GM18519 (cell line): Measurements from ENCODE around the gene ZNF280A.

Source experiments
- ATAC-seq: cut with Tn5 transposase; IDR thresholded peaks from one replicate; pipeline ENCODE4 v1.9.1; 2021; ENCODE audit warnings: mild to moderate bottlenecking, moderate library complexity; ENCODE audit not compliant: unreplicated experiment, low FRiP score

The ZNF280A gene

GRCh38 chr22:22520020-22520656 lies at the start of gene ZNF280A:
Gene ZNF280A (minus strand): TSS chr22:22520270. CDS start chr22:22515630, 4,640 bp downstream.
- no peak for ATAC-seq

DNA sequence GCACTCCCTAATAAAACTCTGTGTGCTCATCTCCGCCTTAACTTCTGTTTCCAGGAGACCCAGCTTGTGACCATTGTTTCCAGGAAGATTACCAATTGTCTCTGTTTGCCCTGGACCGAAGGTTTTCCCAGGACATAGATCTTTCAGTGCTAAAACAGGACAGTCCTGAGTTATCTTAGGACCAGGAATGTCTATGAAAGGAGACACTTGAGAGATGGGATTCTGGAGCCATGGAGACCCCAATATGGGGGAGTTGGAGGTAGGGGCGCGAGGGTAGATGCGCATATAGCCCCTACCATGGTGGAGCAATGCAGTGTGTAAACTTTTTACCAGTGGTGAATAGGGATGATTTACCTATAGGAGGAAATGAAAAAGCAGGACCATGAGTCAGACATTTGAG lies 49.1 kb upstream of the ZNF280A start:
- ATAC-seq: no peak

DNA sequence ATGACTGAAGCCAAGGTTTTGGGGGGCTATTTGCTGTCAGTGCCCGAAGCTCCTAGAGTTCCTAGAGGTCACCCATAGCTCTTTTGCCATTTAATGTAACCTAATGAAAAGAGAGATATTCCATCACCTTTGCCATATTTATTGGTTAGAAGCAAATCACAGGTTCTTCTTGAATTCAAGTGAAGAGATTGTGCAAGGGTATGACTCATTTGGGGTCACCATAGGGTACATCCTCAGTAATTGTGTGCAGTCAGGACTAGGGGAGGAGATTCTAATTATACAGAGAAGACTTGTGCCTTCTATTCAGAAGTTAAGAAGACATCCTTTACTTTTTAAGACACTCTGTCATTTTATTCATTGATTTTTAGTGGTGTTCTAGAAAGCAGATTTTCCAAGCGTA lies 45.9 kb upstream of the ZNF280A start:
- ATAC-seq: no peak

- no peak for ATAC-seq
These were observed 39.0 kb upstream of the ZNF280A start, which contains the start of gene PRAME for GRCh38 chr22:22558972-22559603. Gene PRAME (minus strand): TSS chr22:22559265. CDS start chr22:22556832, 2,433 bp downstream.

DNA sequence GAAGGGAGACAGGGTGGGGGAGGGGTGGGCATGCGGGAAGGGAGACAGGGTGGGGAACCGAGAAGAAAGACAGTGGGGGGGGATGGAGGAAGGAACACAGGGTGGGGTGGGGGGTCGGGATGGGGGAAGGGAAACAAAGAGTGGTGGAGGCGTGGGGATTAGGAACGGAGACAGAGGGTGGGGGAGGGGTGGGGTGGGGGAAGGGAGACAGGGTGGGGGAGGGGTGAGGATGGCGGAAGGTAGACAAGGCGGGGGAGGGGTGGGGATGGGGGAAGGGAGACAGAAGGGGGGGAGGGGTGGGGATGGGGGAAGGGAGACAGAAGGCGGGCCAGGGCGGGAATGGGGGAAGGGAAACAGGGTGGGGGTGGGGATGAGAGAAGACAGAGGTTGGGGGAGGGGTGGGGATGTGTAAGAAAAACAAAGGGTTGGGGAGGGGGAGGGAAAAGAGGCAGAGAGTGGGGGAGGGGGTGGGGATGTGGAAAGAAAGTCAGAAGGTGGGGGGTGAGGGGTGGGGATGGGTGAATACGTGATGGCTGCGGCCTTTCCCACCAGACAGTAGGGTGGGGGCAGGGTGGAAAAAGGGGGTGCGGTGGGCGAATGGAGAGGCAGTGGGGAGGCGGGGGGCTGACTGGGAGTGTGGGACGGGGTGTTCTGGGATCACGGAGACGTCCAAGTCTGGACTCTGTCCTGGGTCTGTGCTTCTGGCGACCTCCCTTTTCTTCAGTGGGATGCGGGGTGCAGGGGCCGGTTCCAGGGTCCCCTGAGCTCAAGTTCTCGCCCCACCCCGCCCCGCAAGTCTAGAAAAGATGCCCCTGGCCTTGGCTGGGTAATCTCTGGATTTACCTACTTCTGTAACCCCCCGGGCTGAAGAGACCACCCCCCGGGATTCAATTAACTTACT lies 38.3 kb upstream of the ZNF280A start:
- ATAC-seq: no peak

DNA sequence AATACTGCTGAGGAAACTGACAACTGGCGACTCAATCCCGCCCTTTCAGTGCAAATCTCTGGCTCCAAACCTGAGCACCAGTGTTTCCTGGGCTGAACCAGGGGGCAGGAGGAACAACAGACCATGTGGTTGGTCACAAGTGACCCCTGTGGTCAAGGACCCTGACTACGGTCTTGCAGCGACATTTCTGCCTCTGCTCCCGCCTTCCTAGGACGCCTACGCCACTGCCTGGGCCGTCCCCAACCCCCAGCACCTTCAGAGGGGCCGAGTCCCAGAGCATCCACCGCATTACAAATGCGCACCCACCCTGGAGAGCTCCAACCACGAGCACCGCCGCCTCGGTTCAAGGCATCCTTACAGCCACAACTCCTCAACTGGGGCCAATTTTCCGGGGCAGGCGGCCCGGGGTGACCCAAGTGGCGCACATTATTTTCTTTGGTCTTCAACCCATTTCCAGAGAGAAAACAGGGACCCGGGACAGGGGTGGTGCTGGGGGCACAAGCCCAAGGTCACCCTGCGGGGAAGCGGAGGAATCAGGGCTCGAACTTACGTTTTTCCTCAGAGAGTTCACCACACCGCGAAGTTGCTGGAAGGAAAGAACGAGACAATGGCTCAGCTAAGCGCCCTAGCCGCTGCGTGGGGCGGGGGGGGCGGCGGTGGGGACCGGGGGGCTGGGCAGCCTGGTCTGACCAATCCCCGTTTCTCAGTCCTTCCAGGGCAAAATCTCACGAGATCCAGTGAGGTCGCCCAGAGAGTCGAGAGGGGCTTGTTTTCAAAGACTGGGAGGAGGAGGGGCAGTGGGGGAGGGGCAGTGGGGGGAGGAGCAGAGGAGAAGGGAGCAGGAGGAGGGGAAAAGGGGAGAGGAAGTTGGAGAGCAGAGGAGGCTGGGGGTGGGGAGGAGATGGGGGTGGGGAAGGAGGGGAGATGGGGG lies 37.2 kb upstream of the ZNF280A start:
- no peak for ATAC-seq

GRCh38 chr22:22556578-22556977 lies 36.5 kb upstream of the ZNF280A start:
- ATAC-seq: no peak

- no peak for ATAC-seq
These were observed 35.5 kb upstream of the ZNF280A start for GRCh38 chr22:22555596-22555995.

DNA sequence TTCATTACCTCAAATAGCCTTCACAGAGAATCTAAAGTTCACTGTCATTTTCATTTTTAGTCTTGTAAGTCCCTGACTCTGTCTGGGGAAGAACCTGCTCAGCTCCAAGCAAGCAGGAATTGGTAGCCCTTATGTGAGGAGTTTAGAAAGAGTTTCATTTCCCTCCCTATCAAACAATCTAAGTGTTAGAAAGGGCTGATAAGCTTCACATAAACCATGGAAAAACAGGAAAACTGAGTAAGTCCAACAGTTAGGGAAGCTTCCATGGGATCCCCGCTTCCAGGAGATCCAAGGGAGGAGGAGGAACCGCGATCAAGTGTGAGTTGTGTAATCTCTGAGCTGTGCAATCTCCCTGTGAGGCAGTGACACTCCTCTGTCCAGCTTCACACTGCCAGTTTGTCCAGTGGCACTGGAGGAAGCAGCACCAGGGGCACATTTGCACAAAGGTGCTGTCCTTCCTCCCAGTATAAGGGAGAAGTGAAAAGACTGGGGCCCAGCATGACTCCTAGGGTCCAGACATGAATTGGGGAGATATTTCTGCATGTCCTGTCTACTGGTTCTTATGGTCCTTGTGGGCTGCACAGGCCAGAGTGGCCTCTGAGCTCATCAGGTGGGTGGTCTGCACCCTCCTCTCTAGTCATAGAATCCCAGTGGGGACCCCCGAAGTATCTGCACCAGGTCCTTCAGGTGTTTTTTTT lies 34.7 kb upstream of the ZNF280A start:
- ATAC-seq: no peak

- ATAC-seq: no peak
These were observed 33.9 kb upstream of the ZNF280A start for GRCh38 chr22:22553735-22554586.

- ATAC-seq: no peak
These were observed 33.1 kb upstream of the ZNF280A start for GRCh38 chr22:22553141-22553540.

GRCh38 chr22:22552630-22553029 lies 32.6 kb upstream of the ZNF280A start:
- ATAC-seq: no peak

DNA sequence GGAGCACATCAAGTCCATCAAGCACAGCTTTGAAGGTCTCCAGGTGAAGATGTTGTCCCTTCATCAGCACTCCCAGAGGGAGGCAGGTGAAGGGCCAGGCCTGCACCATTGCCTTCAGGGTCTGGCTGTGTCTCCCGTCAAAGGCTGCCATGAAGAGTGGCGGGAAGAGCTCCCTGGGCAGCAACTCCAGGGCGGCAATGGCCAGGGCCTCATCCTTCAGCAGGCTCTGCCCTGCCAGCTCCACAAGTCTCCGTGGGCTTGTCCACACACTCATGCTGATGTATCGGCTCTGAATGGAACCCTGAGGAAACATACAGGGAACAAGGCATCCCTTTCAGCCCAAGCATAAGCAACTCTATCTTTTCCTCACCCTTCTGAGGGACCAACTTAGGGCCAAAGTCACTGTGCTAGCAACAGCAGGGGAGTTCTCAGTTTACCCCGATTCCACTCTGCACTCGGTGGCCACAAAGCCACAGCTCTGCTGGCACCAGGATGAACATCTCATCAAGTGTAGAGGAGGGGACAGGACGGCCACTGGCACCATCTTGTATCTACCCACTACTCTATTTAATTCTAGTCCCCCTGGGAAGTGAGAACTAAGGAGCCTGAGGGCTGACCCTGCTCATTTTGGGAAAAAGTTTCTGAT lies 30.8 kb upstream of the ZNF280A start:
- ATAC-seq: no peak

GRCh38 chr22:22548910-22549309 lies 28.8 kb upstream of the ZNF280A start:
- no peak for ATAC-seq

DNA sequence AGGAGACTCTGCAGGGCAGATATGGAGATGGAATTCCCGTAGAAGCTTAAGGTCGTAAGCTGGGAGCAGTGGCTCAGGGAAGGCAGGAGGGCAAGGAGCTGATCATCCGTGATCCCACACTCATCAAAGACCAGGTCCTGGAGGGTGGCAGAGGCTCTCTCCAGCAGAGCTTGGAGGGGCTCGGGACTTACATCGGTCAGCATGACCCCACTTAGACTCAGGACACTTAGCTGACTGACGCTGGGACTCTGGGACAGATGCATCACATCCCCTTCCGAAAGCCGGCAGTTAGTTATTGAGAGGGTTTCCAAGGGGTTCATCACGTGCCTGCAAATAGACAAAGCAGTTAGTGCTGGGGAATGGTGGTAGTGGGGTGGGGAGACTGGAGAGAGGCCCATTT lies 28.2 kb upstream of the ZNF280A start:
- ATAC-seq: no peak

DNA sequence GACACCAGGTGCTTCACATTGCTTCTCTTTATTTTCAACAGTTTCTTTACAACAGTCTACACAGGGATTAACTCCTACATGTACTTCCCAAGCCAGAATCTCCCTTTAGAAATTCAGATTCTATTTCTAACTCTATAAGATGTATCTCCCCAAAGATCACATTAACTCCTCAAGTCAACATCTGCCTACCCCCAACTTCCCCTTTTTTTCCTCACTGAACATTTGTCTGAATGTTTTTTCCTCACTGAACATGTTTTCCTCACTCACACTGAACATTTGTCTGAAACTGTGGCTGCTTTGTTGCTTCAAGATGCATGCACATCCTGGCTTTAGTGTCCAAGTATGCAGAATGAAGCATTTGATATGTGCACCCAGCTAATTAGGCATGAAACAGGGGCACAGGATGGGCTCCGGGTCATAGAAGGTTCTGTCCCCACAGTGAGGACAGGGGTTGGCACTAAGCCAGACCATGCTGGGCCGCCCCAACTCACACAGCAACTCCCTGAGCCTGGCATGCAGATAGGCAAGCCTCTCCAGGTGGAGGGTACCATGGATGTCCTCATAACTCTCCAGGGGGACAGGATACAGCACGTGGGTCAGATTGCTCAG lies 27.7 kb upstream of the ZNF280A start:
- no peak for ATAC-seq

- ATAC-seq: no peak
These were observed 27.2 kb upstream of the ZNF280A start for GRCh38 chr22:22547226-22547625.

GRCh38 chr22:22546490-22546889 lies 26.4 kb upstream of the ZNF280A start:
- ATAC-seq: no peak
